ENCODE results near the gene PTPMT1. TPM values are rescaled to one million over a fixed set of nuclear protein-coding genes. Genes with fewer than 3 reads are reported as not detected.

PTPMT1 gene
- total and polyA plus RNA-seq, 2 donors: 38.0 to 38.3 TPM

Other genes starting within 250 kb of the PTPMT1 start
- 0.09 TPM for gene MYBPC3, start 212.9 kb upstream of the PTPMT1 start, total RNA-seq
- 0.55 TPM for gene MYBPC3, start 212.9 kb upstream of the PTPMT1 start, polyA plus RNA-seq
- 21.1 TPM for gene SPI1, start 187.1 kb upstream of the PTPMT1 start, total RNA-seq
- gene SPI1, start 187.1 kb upstream of the PTPMT1 start, polyA plus RNA-seq: 40.0 TPM
- gene SLC39A13, start 157.0 kb upstream of the PTPMT1 start, total RNA-seq: 15.0 TPM
- gene SLC39A13, start 157.0 kb upstream of the PTPMT1 start, polyA plus RNA-seq: 37.1 TPM
- gene PSMC3, start 139.2 kb upstream of the PTPMT1 start, total RNA-seq: 136 TPM
- gene PSMC3, start 139.2 kb upstream of the PTPMT1 start, polyA plus RNA-seq: 104 TPM
- gene RAPSN, start 116.5 kb upstream of the PTPMT1 start, total RNA-seq: 0.42 TPM
- gene RAPSN, start 116.5 kb upstream of the PTPMT1 start, polyA plus RNA-seq: 0.66 TPM
- 35.4 TPM for gene CELF1, start 12.5 kb upstream of the PTPMT1 start, total RNA-seq
- gene CELF1, start 12.5 kb upstream of the PTPMT1 start, polyA plus RNA-seq: 41.1 TPM
- 20.6 TPM for gene KBTBD4, start 13.4 kb downstream of the PTPMT1 start, total RNA-seq
- gene KBTBD4, start 13.4 kb downstream of the PTPMT1 start, polyA plus RNA-seq: 13.3 TPM
- gene NDUFS3, start 13.5 kb downstream of the PTPMT1 start, total RNA-seq: 136 TPM
- gene NDUFS3, start 13.5 kb downstream of the PTPMT1 start, polyA plus RNA-seq: 137 TPM
- not detected for gene FAM180B, start 21.1 kb downstream of the PTPMT1 start, total RNA-seq
- gene FAM180B, start 21.1 kb downstream of the PTPMT1 start, polyA plus RNA-seq: 0.09 TPM
- 1.3 TPM for gene C1QTNF4, start 28.8 kb downstream of the PTPMT1 start, total RNA-seq
- 2.6 TPM for gene C1QTNF4, start 28.8 kb downstream of the PTPMT1 start, polyA plus RNA-seq
- 57.7 TPM for gene MTCH2, start 77.0 kb downstream of the PTPMT1 start, total RNA-seq
- gene MTCH2, start 77.0 kb downstream of the PTPMT1 start, polyA plus RNA-seq: 40.0 TPM
- gene AGBL2, start 149.8 kb downstream of the PTPMT1 start, total RNA-seq: 2.7 TPM
- 8.4 TPM for gene AGBL2, start 149.8 kb downstream of the PTPMT1 start, polyA plus RNA-seq
- 37.9 TPM for gene FNBP4, start 201.7 kb downstream of the PTPMT1 start, total RNA-seq
- 71.2 TPM for gene FNBP4, start 201.7 kb downstream of the PTPMT1 start, polyA plus RNA-seq

Data from thymus (tissue), 2 donors.